ENCODE results near the gene MKRN2OS. TPM values are rescaled to one million over a fixed set of nuclear protein-coding genes. Genes with fewer than 3 reads are reported as not detected.

The MKRN2OS gene
- total and polyA plus RNA-seq, 10 of the 15 experiments (the other 5 are each of a cell fraction or from before 2014, with no cell fraction given): 0.20 to 1.0 (median 0.40) TPM; not detected in 4

- Histone ChIP-seq H3K79me2 (ENCODE audit: control insufficient read depth, insufficient read depth, low read length) (no peaks in the 10 kb centered on the region), H3K27ac (ENCODE audit: control insufficient read depth, insufficient read depth) (no peak overlapping the region), H3K4me1 (ENCODE audit: control insufficient read depth, insufficient read depth, low read length) (no peaks in the 10 kb centered on the region), H2AFZ (ENCODE audit: control insufficient read depth, low read depth, low read length) (no peak overlapping the region), H3K4me2 (ENCODE audit: control insufficient read depth, insufficient read depth) (no peak overlapping the region), H3K9ac (ENCODE audit: control insufficient read depth, insufficient read depth, low read length) (no peak overlapping the region), H3K27me3 (replicated peaks in 1 of 2; ENCODE audit: control insufficient read depth in 2 of 2, insufficient read depth in 2 of 2, low read length in 1 of 2) (no peaks in the 10 kb centered on the region), H3K4me3 (no peak overlapping the region), H3K36me3 (ENCODE audit: control insufficient read depth in 2 of 2, insufficient read depth in 2 of 2, low read length in 1 of 2) (0 out of 4 replicates have a peak, but pooled peaks cover 0 to 5% of the 10 kb centered on the region in 2 experiments), H4K20me1 (ENCODE audit: control insufficient read depth, insufficient read depth) (no peaks in the 10 kb centered on the region), H3K9me3 (replicated peaks; ENCODE audit: control insufficient read depth, insufficient read depth, low read length) (no peaks in the 10 kb centered on the region)
- RAD21 ChIA-PET (ENCODE audit: unreplicated experiment): no interaction called here
- 100% methylated on average over 3 of the region's 3 CpGs for WGBS (ENCODE audit: insufficient coverage, insufficient replicate concordance, low lambda C conversion rate, missing lambda C conversion rate)
- DNase-seq (ENCODE audit: low read depth, low spot score) (no peak), ATAC-seq (no peak), FAIRE-seq (no peak)
- BruUV-seq (replicated peaks): no TSS peak
- SMC1A ChIA-PET (ENCODE audit: uncharacterized antibody, unreplicated experiment): no interaction called here
- intact Hi-C loops (cut with micrococcal nuclease; ENCODE audit: unreplicated experiment) (no loop called here), in situ Hi-C loops (cut with MboI) (no loop called here)
- POLR2A ChIA-PET: no interaction called here
- CTCF ChIA-PET: no interaction called here
- TF ChIP-seq, protein P1, sequence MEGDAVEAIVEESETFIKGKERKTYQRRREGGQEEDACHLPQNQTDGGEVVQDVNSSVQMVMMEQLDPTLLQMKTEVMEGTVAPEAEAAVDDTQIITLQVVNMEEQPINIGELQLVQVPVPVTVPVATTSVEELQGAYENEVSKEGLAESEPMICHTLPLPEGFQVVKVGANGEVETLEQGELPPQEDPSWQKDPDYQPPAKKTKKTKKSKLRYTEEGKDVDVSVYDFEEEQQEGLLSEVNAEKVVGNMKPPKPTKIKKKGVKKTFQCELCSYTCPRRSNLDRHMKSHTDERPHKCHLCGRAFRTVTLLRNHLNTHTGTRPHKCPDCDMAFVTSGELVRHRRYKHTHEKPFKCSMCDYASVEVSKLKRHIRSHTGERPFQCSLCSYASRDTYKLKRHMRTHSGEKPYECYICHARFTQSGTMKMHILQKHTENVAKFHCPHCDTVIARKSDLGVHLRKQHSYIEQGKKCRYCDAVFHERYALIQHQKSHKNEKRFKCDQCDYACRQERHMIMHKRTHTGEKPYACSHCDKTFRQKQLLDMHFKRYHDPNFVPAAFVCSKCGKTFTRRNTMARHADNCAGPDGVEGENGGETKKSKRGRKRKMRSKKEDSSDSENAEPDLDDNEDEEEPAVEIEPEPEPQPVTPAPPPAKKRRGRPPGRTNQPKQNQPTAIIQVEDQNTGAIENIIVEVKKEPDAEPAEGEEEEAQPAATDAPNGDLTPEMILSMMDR (IDR thresholded peaks at IDR 0.05 in 2 of 3, conservative IDR thresholded peaks at IDR 0.05 in 1 of 3; ENCODE audit: control insufficient read depth in 2 of 3, extremely low read depth in 1 of 3, insufficient read depth in 1 of 3, low read depth in 3 of 3, low read length in 3 of 3): no peak
- no peak for TF ChIP-seq ZNF384 (IDR thresholded peaks at IDR 0.05; ENCODE audit: borderline replicate concordance, low read depth, low read length)
- no peak for TF ChIP-seq CREM (IDR thresholded peaks at IDR 0.05; ENCODE audit: low read depth)
- TF ChIP-seq STAT1 (conservative IDR thresholded peaks at IDR 0.05): no peak
- TF ChIP-seq LARP7 (IDR thresholded peaks at IDR 0.05): no peak
- no peak for TF ChIP-seq MEF2A (IDR thresholded peaks at IDR 0.05; ENCODE audit: insufficient read depth, low read depth, low read length)
- TF ChIP-seq SPI1 (IDR thresholded peaks at IDR 0.05; ENCODE audit: borderline replicate concordance, insufficient read depth, low read depth, low read length): no peak
- TF ChIP-seq DPF2 (IDR thresholded peaks at IDR 0.05): no peak
- no peak for TF ChIP-seq ZBTB40 (IDR thresholded peaks at IDR 0.05; ENCODE audit: borderline replicate concordance)
- no peak for TF ChIP-seq RB1 (IDR thresholded peaks at IDR 0.05; ENCODE audit: borderline replicate concordance)
- TF ChIP-seq GATAD2B (conservative IDR thresholded peaks at IDR 0.05; ENCODE audit: low read depth): no peak
- TF ChIP-seq, protein P2, sequence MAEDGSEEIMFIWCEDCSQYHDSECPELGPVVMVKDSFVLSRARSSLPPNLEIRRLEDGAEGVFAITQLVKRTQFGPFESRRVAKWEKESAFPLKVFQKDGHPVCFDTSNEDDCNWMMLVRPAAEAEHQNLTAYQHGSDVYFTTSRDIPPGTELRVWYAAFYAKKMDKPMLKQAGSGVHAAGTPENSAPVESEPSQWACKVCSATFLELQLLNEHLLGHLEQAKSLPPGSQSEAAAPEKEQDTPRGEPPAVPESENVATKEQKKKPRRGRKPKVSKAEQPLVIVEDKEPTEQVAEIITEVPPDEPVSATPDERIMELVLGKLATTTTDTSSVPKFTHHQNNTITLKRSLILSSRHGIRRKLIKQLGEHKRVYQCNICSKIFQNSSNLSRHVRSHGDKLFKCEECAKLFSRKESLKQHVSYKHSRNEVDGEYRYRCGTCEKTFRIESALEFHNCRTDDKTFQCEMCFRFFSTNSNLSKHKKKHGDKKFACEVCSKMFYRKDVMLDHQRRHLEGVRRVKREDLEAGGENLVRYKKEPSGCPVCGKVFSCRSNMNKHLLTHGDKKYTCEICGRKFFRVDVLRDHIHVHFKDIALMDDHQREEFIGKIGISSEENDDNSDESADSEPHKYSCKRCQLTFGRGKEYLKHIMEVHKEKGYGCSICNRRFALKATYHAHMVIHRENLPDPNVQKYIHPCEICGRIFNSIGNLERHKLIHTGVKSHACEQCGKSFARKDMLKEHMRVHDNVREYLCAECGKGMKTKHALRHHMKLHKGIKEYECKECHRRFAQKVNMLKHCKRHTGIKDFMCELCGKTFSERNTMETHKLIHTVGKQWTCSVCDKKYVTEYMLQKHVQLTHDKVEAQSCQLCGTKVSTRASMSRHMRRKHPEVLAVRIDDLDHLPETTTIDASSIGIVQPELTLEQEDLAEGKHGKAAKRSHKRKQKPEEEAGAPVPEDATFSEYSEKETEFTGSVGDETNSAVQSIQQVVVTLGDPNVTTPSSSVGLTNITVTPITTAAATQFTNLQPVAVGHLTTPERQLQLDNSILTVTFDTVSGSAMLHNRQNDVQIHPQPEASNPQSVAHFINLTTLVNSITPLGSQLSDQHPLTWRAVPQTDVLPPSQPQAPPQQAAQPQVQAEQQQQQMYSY (CRISPR knock-in tag; IDR thresholded peaks at IDR 0.05): no peak
- no peak for TF ChIP-seq HDAC6 (IDR thresholded peaks at IDR 0.05; ENCODE audit: unreplicated experiment)
- TF ChIP-seq TAF1 (IDR thresholded peaks at IDR 0.05; ENCODE audit: borderline replicate concordance, low read depth, low read length): no peak
- no peak for TF ChIP-seq TBL1XR1 (IDR thresholded peaks at IDR 0.05; ENCODE audit: low read depth, low read length)
Measured at GRCh38 chr3:12527757-12528143, 17.5 kb downstream of the MKRN2OS start.
